ENCODE data around the gene CDKN2D. TPM values are rescaled to one million over a fixed set of nuclear protein-coding genes. Genes with fewer than 3 reads are reported as not detected.
"Not testable (repeated sequence)": the region's sequence is repeated elsewhere in the genome, so short reads cannot be mapped to it uniquely, and the experiment has no call there.

Gene CDKN2D
- total RNA-seq, 1 experiment from 2014 or later: 13.8 TPM

DNA sequence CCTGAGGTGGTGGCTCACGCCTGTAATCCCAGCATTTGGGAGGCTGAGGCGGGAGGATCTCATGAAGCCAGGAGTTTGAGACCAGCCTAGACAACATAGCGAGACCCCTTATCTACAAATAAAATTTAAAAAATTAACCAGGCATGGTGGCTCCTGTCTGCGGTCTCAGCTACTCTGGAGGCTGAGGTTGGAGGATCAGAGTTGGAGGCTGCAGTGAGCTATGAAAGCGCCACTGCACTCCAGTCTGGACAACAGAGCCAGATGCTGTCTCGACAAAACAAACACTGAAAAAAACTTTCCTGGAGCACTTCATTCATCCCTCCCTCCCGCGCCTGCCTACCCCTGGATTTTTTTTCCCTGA lies 25.7 kb downstream of the CDKN2D start:
- Histone ChIP-seq H2AFZ (ENCODE audit: low read depth, low read length, poor library complexity, severe bottlenecking) (peak overlapping the region; percentile 90), H4K20me1 (ENCODE audit: insufficient read depth) (no peaks in the 10 kb centered on the region), H3K27ac (ENCODE audit: low read depth, low read length) (peak overlapping the region; percentile 91; the same call in 1 of the 2 replicates), H3K79me2 (ENCODE audit: insufficient read depth, low read length) (peaks cover 24% of the 10 kb centered on the region), H3K9ac (ENCODE audit: low read length) (peak overlapping the region; percentile 92), H3K4me3 (replicated peaks in 1 of 2; ENCODE audit: low read depth in 1 of 2, low read length in 2 of 2) (peak overlapping the region; percentile 92 to 93), H3K27me3 (ENCODE audit: insufficient read depth, low read length) (no peaks in the 10 kb centered on the region), H3K4me2 (ENCODE audit: low read length) (peak overlapping the region; percentile 97), H3K9me3 (ENCODE audit: control insufficient read depth in 1 of 2, insufficient read depth in 1 of 2, low read depth in 1 of 2, low read length in 2 of 2) (no peaks in the 10 kb centered on the region), H3K4me1 (ENCODE audit: control insufficient read depth in 1 of 2, insufficient read depth in 2 of 2, low read length in 2 of 2) (peaks cover 10 to 24% of the 10 kb centered on the region in 2 experiments; a peak in 3 of 4 replicates), H3K36me3 (ENCODE audit: control insufficient read depth in 1 of 2, insufficient read depth in 2 of 2, low read length in 2 of 2) (peaks cover 0 to 3% of the 10 kb centered on the region in 2 experiments; a peak in 1 of 4 replicates), H3K9me2 (ENCODE audit: insufficient read depth) (no peaks in the 10 kb centered on the region)
- RAD21 ChIA-PET (ENCODE audit: low non-redundant PET in 1 of 2, low total read pairs in 2 of 2, uncharacterized antibody in 2 of 2, unreplicated experiment in 2 of 2): interaction anchor here in 1 of 2 experiments (0.7 kb wide), 1 partner anchor 103 kb away, joined by 7 read pairs; no protein-coding TSS in a partner anchor
- CTCF ChIA-PET: interaction anchor here (0.7 to 3.1 kb wide), 4 partner anchors 9 to 191 kb away, joined by 3 to 15 read pairs (median 3); partner anchors contain the start of gene S1PR5
- BruUV-seq (replicated peaks): no TSS peak
- TF ChIP-seq SIN3A (IDR thresholded peaks at IDR 0.05; ENCODE audit: low read depth) (no peak), POLR2A (IDR thresholded peaks at IDR 0.05; ENCODE audit: borderline replicate concordance, extremely low read depth, insufficient read depth, insufficient read length) (no peak), ZNF274 (IDR thresholded peaks at IDR 0.05; ENCODE audit: low read depth, low read length) (no peak), POLR2AphosphoS5 (IDR thresholded peaks at IDR 0.05; ENCODE audit: low read depth, low read length) (no peak), FOSL1 (IDR thresholded peaks at IDR 0.05; ENCODE audit: low read depth) (no peak), JUND (IDR thresholded peaks at IDR 0.05) (no peak), CBX3 (IDR thresholded peaks at IDR 0.05; ENCODE audit: low read depth) (no peak), RAD21 (IDR thresholded peaks at IDR 0.05; ENCODE audit: low read depth) (no peak)
- TF ChIP-seq, protein P1, sequence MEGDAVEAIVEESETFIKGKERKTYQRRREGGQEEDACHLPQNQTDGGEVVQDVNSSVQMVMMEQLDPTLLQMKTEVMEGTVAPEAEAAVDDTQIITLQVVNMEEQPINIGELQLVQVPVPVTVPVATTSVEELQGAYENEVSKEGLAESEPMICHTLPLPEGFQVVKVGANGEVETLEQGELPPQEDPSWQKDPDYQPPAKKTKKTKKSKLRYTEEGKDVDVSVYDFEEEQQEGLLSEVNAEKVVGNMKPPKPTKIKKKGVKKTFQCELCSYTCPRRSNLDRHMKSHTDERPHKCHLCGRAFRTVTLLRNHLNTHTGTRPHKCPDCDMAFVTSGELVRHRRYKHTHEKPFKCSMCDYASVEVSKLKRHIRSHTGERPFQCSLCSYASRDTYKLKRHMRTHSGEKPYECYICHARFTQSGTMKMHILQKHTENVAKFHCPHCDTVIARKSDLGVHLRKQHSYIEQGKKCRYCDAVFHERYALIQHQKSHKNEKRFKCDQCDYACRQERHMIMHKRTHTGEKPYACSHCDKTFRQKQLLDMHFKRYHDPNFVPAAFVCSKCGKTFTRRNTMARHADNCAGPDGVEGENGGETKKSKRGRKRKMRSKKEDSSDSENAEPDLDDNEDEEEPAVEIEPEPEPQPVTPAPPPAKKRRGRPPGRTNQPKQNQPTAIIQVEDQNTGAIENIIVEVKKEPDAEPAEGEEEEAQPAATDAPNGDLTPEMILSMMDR (IDR thresholded peaks at IDR 0.05 in 2 of 3, conservative IDR thresholded peaks at IDR 0.05 in 1 of 3; ENCODE audit: borderline replicate concordance in 1 of 3, insufficient read depth in 1 of 3, low read depth in 2 of 3, low read length in 2 of 3): no peak
- TF ChIP-seq, protein P2, sequence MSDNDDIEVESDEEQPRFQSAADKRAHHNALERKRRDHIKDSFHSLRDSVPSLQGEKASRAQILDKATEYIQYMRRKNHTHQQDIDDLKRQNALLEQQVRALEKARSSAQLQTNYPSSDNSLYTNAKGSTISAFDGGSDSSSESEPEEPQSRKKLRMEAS (IDR thresholded peaks at IDR 0.05): no peak
- TF ChIP-seq, protein P3, sequence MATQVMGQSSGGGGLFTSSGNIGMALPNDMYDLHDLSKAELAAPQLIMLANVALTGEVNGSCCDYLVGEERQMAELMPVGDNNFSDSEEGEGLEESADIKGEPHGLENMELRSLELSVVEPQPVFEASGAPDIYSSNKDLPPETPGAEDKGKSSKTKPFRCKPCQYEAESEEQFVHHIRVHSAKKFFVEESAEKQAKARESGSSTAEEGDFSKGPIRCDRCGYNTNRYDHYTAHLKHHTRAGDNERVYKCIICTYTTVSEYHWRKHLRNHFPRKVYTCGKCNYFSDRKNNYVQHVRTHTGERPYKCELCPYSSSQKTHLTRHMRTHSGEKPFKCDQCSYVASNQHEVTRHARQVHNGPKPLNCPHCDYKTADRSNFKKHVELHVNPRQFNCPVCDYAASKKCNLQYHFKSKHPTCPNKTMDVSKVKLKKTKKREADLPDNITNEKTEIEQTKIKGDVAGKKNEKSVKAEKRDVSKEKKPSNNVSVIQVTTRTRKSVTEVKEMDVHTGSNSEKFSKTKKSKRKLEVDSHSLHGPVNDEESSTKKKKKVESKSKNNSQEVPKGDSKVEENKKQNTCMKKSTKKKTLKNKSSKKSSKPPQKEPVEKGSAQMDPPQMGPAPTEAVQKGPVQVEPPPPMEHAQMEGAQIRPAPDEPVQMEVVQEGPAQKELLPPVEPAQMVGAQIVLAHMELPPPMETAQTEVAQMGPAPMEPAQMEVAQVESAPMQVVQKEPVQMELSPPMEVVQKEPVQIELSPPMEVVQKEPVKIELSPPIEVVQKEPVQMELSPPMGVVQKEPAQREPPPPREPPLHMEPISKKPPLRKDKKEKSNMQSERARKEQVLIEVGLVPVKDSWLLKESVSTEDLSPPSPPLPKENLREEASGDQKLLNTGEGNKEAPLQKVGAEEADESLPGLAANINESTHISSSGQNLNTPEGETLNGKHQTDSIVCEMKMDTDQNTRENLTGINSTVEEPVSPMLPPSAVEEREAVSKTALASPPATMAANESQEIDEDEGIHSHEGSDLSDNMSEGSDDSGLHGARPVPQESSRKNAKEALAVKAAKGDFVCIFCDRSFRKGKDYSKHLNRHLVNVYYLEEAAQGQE (IDR thresholded peaks at IDR 0.05; ENCODE audit: low read depth): no peak
- DNase-seq (ENCODE audit: low read depth, low spot score): no peak
- POLR2A ChIA-PET: interaction anchor here (1.1 kb wide), 1 partner anchor 9 kb away, joined by 4 read pairs; no protein-coding TSS in a partner anchor
- ATAC-seq: no peak
- intact Hi-C loops (cut with micrococcal nuclease): loop anchor here (5.0 kb wide), 1 partner anchor 36 kb away; no protein-coding TSS in a partner anchor

GRCh38 chr19:10539016-10539415 lies 29.8 kb downstream of the CDKN2D start:
- H3K9ac ChIP-seq (ENCODE audit: low read length); RAD21 ChIA-PET (ENCODE audit: low non-redundant PET in 1 of 2, low total read pairs in 2 of 2, uncharacterized antibody in 2 of 2, unreplicated experiment in 2 of 2): not testable (repeated sequence)

More at GRCh38 chr19:10539016-10539415, 29.8 kb downstream of the CDKN2D start:
- POLR2A ChIA-PET; DNase-seq (ENCODE audit: low read depth, low spot score); H3K9me3 ChIP-seq (ENCODE audit: control insufficient read depth in 1 of 2, insufficient read depth in 1 of 2, low read depth in 1 of 2, low read length in 2 of 2); H4K20me1 ChIP-seq (ENCODE audit: insufficient read depth); H3K27me3 ChIP-seq (ENCODE audit: insufficient read depth, low read length); ATAC-seq; H3K79me2 ChIP-seq (ENCODE audit: insufficient read depth, low read length); H3K27ac ChIP-seq (ENCODE audit: low read depth, low read length); H3K4me3 ChIP-seq (replicated peaks in 1 of 2; ENCODE audit: low read depth in 1 of 2, low read length in 2 of 2); H3K36me3 ChIP-seq (ENCODE audit: control insufficient read depth in 1 of 2, insufficient read depth in 2 of 2, low read length in 2 of 2); intact Hi-C loops (cut with micrococcal nuclease); H3K4me2 ChIP-seq (ENCODE audit: low read length); BruUV-seq (replicated peaks); H3K9me2 ChIP-seq (ENCODE audit: insufficient read depth); H2AFZ ChIP-seq (ENCODE audit: low read depth, low read length, poor library complexity, severe bottlenecking); CTCF ChIA-PET: not testable (repeated sequence)
- H3K4me1 ChIP-seq (ENCODE audit: control insufficient read depth in 1 of 2, insufficient read depth in 2 of 2, low read length in 2 of 2): peaks cover 6 to 14% of the 10 kb centered on the region in 2 experiments; a peak in 3 of 4 replicates

Measured in HCT116 (cell line).